H9 (cell line): ENCODE results near the gene LZTFL1. TPM values are rescaled to one million over a fixed set of nuclear protein-coding genes. Genes with fewer than 3 reads are reported as not detected.

Experiments
- DNase-seq: peaks from one replicate; pipeline ENCODE4 v3.0.0-alpha.2; 2017
- H2AFZ ChIP-seq: one replicate; pipeline ENCODE4 v1.6.1; 2013; ENCODE audit warnings: mild to moderate bottlenecking, low read length, control low read depth, moderate library complexity
- H2AK5ac ChIP-seq: 2 replicates; pipeline ENCODE4 v1.6.1; 2013; ENCODE audit warnings: low read length, control low read depth, mixed read lengths; ENCODE audit not compliant: insufficient read length
- H2BK120ac ChIP-seq: one replicate; pipeline ENCODE4 v1.6.1; 2013; ENCODE audit warnings: low read depth, mild to moderate bottlenecking, low read length, control low read depth, inconsistent platforms; ENCODE audit not compliant: poor library complexity, severe bottlenecking
- H2BK12ac ChIP-seq: 2 replicates; pipeline ENCODE4 v1.6.1; 2013; ENCODE audit warnings: low read length, control low read depth, mixed read lengths, low read depth; ENCODE audit not compliant: insufficient read length
- H2BK15ac ChIP-seq: 2 replicates; pipeline ENCODE4 v1.6.1; 2013; ENCODE audit warnings: low read depth, low read length, control low read depth
- H2BK20ac ChIP-seq: one replicate; pipeline ENCODE4 v1.6.1; 2013; ENCODE audit warnings: low read depth, mild to moderate bottlenecking, low read length, control low read depth, inconsistent platforms; ENCODE audit not compliant: poor library complexity, severe bottlenecking
- H2BK5ac ChIP-seq: 2 replicates; pipeline ENCODE4 v1.6.1; 2013; ENCODE audit warnings: low read length, control low read depth, mixed read lengths; ENCODE audit not compliant: insufficient read length
- H3K14ac ChIP-seq: 2 replicates; pipeline ENCODE4 v1.6.1; 2013; ENCODE audit warnings: low read length, control low read depth; ENCODE audit not compliant: insufficient read depth
- H3K18ac ChIP-seq: 2 replicates; pipeline ENCODE4 v1.6.1; 2013; ENCODE audit warnings: low read depth, mild to moderate bottlenecking, mixed read lengths, low read length, control low read depth; ENCODE audit not compliant: insufficient read length
- H3K23ac ChIP-seq: 2 replicates; pipeline ENCODE4 v1.6.1; 2013; ENCODE audit warnings: low read length, control low read depth, mixed read lengths, low read depth; ENCODE audit not compliant: insufficient read length
- H3K23me2 ChIP-seq: 2 replicates; pipeline ENCODE4 v1.6.1; 2013; ENCODE audit warnings: low read depth, mild to moderate bottlenecking, mixed read lengths, low read length, control low read depth; ENCODE audit not compliant: insufficient read length, poor library complexity, severe bottlenecking
- H3K27ac ChIP-seq: 2 replicates; pipeline ENCODE4 v1.5.1; 2013; ENCODE audit warnings: low read length, control low read depth, mixed read lengths, low read depth; ENCODE audit not compliant: insufficient read length
- H3K27me3 ChIP-seq: 2 replicates; pipeline ENCODE4 v1.6.1; 2013; ENCODE audit warnings: low read length, control low read depth, inconsistent platforms; ENCODE audit not compliant: insufficient read depth
- H3K4ac ChIP-seq: 2 replicates; pipeline ENCODE4 v1.6.1; 2013; ENCODE audit warnings: low read depth, mild to moderate bottlenecking, control low read depth, inconsistent platforms, low read length, moderate library complexity
- H3K4me1 ChIP-seq: 2 replicates; pipeline ENCODE4 v1.6.1; 2013; ENCODE audit warnings: low read length, control low read depth, inconsistent platforms; ENCODE audit not compliant: insufficient read depth
- H3K4me2 ChIP-seq: 2 replicates; pipeline ENCODE4 v1.6.1; 2013; ENCODE audit warnings: low read length, control low read depth, mixed read lengths; ENCODE audit not compliant: insufficient read length, insufficient read depth
- H3K56ac ChIP-seq: 2 replicates; pipeline ENCODE4 v1.6.1; 2013; ENCODE audit warnings: low read depth, mild to moderate bottlenecking, mixed read lengths, low read length, control low read depth; ENCODE audit not compliant: insufficient read length
- H3K79me1 ChIP-seq: 2 replicates; pipeline ENCODE4 v1.6.1; 2013; ENCODE audit warnings: low read depth, mild to moderate bottlenecking, moderate library complexity, low read length, control low read depth, inconsistent platforms; ENCODE audit not compliant: insufficient read depth, poor library complexity, severe bottlenecking
- H3K79me2 ChIP-seq: 2 replicates; pipeline ENCODE4 v1.6.1; 2013; ENCODE audit warnings: low read length, control low read depth, inconsistent platforms; ENCODE audit not compliant: insufficient read depth
- H3K9ac ChIP-seq: 2 replicates; pipeline ENCODE4 v1.6.1; 2013; ENCODE audit warnings: low read length, control low read depth, mixed read lengths; ENCODE audit not compliant: insufficient read length; ENCODE audit errors: extremely low read depth
- H3K9me3 ChIP-seq: one replicate; pipeline ENCODE4 v1.6.1; 2013; ENCODE audit warnings: low read depth, low read length, inconsistent platforms; ENCODE audit not compliant: control insufficient read depth
- H3T11ph ChIP-seq: one replicate; pipeline ENCODE4 v1.6.1; 2013; ENCODE audit warnings: mild to moderate bottlenecking, low read length, control low read depth, inconsistent platforms
- H4K20me1 ChIP-seq: one replicate; pipeline ENCODE4 v1.6.1; 2013; ENCODE audit not compliant: control insufficient read depth, insufficient read length, insufficient read depth
- H4K5ac ChIP-seq: 2 replicates; pipeline ENCODE4 v1.6.1; 2013; ENCODE audit warnings: low read depth, mild to moderate bottlenecking, mixed read lengths, low read length, control low read depth; ENCODE audit not compliant: insufficient read length
- H4K8ac ChIP-seq: replicated peaks from 2 replicates; pipeline ENCODE4 v1.6.1; 2013; ENCODE audit warnings: low read length, control low read depth, mixed read lengths, low read depth; ENCODE audit not compliant: insufficient read length
- H4K91ac ChIP-seq: 2 replicates; pipeline ENCODE4 v1.6.1; 2013; ENCODE audit warnings: low read depth, mild to moderate bottlenecking, moderate library complexity, mixed read lengths, low read length, control low read depth; ENCODE audit not compliant: insufficient read length
- H3K27ac Mint-ChIP-seq, 3 experiments: 2 replicates in 2 of 3; 3 replicates in 1 of 3; pipeline ENCODE4 v1.8.0; 2020 to 2021; ENCODE audit warnings: mixed read lengths in 3 of 3, mild to moderate bottlenecking in 1 of 3, moderate library complexity in 1 of 3
- H3K27me3 Mint-ChIP-seq: 2 replicates; pipeline ENCODE4 v1.8.0; 2021; ENCODE audit warnings: low read depth, mild to moderate bottlenecking, moderate library complexity, mixed read lengths
- H3K36me3 Mint-ChIP-seq, 3 experiments: 2 replicates in 2 of 3; 3 replicates in 1 of 3; pipeline ENCODE4 v1.8.0; 2020 to 2021; ENCODE audit warnings: low read depth in 3 of 3, mixed read lengths in 3 of 3; ENCODE audit not compliant: insufficient read depth in 1 of 3
- H3K4me1 Mint-ChIP-seq, 2 experiments: 2 replicates each; pipeline ENCODE4 v1.8.0; 2020; ENCODE audit warnings: mixed read lengths in 2 of 2
- H3K4me3 Mint-ChIP-seq, 2 experiments: 2 replicates in 1 of 2; 3 replicates in 1 of 2; pipeline ENCODE4 v1.8.0; 2020 to 2021; ENCODE audit warnings: mild to moderate bottlenecking in 2 of 2, mixed read lengths in 2 of 2, moderate library complexity in 1 of 2
- H3K9me3 Mint-ChIP-seq, 2 experiments: 2 replicates in 1 of 2; 3 replicates in 1 of 2; pipeline ENCODE4 v1.8.0; 2020; ENCODE audit warnings: mild to moderate bottlenecking in 2 of 2, mixed read lengths in 2 of 2, moderate library complexity in 1 of 2
- WGBS: extraction: QIAGEN DNeasy Blood & Tissue Kit; methylation state at CpG from one replicate; pipeline ENCODE4 v1.1.7; 2013; ENCODE audit warnings: missing lambda C conversion rate, low lambda C conversion rate, mixed read lengths; ENCODE audit not compliant: insufficient read length; ENCODE audit errors: extremely low coverage; 5-methylcytosine and 5-hydroxymethylcytosine counted together
- total RNA-seq: library from RNA; stranded (reverse); gene quantifications from 2 replicates; pipeline ENCODE4 v1.2.1, GENCODE V29; 2021
- TF ChIP-seq, protein P1 (sequence below): fragments of 200-600 bp; sonication (generic); conservative IDR thresholded peaks from 3 replicates; pipeline ENCODE4 v1.8.0; 2021; ENCODE audit warnings: antibody characterized with exemption, mild to moderate bottlenecking

LZTFL1 gene
- total RNA-seq, 1 experiment from 2014 or later: 12.2 TPM

DNA sequence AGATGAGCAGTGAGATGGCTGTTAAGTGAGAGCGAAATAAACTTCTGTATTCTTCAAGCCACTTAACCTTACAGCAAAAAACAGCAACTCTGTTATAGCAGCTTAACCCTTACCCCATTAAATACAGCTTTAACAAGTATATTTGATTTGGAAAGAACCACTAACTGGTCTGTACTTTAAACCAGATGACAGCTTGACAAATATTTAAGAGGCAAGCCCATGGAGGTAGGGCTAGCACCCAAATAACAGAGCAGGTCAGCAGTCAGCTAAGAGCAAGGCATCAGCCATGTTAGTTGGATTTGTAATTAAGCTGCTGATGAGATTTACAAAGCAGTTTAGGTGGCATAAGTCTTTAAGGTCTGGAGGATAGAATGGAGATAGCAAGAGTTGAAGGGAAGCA is 3.5 kb downstream of the LZTFL1 start:
- Mint-ChIP-seq H3K36me3 (no peaks in the 10 kb centered on the region), H3K4me1 (peaks cover 3 to 5% of the 10 kb centered on the region in 2 experiments; a peak in 3 of 4 replicates), H3K9me3 (no peaks in the 10 kb centered on the region), H3K27me3 (peaks cover 14% of the 10 kb centered on the region), H3K27ac (no peak overlapping the region), H3K4me3 (no peak overlapping the region)
- no peak overlapping the region for H3K9ac ChIP-seq
- no peak overlapping the region for H3K4me2 ChIP-seq
- no peak overlapping the region for H3K23ac ChIP-seq
- H3K79me2 ChIP-seq: no peaks in the 10 kb centered on the region
- no peaks in the 10 kb centered on the region for H3K9me3 ChIP-seq
- H2BK15ac ChIP-seq: no peak overlapping the region
- H2AK5ac ChIP-seq: no peak overlapping the region
- no peak overlapping the region for H3K18ac ChIP-seq
- no peak overlapping the region for H2BK12ac ChIP-seq
- H3K27me3 ChIP-seq: peaks cover 6% of the 10 kb centered on the region; the same call in 1 of the 2 replicates
- no peak overlapping the region for H4K91ac ChIP-seq
- no peak overlapping the region for H4K5ac ChIP-seq
- H2BK5ac ChIP-seq: no peak overlapping the region
- no peak overlapping the region for H2AFZ ChIP-seq
- WGBS: no CpG with 5 or more reads among the region's 1 CpG
- no peak overlapping the region for H3K14ac ChIP-seq
- H3K27ac ChIP-seq: no peak overlapping the region
- H3K56ac ChIP-seq: no peak overlapping the region
- no peaks in the 10 kb centered on the region for H3K79me1 ChIP-seq
- H3T11ph ChIP-seq: no peak overlapping the region
- H2BK120ac ChIP-seq: no peak overlapping the region
- no peaks in the 10 kb centered on the region for H4K20me1 ChIP-seq
- no peak for DNase-seq
- H4K8ac ChIP-seq: no peak overlapping the region
- no peaks in the 10 kb centered on the region for H3K4me1 ChIP-seq
- no peak overlapping the region for H2BK20ac ChIP-seq
- TF ChIP-seq, protein P1, sequence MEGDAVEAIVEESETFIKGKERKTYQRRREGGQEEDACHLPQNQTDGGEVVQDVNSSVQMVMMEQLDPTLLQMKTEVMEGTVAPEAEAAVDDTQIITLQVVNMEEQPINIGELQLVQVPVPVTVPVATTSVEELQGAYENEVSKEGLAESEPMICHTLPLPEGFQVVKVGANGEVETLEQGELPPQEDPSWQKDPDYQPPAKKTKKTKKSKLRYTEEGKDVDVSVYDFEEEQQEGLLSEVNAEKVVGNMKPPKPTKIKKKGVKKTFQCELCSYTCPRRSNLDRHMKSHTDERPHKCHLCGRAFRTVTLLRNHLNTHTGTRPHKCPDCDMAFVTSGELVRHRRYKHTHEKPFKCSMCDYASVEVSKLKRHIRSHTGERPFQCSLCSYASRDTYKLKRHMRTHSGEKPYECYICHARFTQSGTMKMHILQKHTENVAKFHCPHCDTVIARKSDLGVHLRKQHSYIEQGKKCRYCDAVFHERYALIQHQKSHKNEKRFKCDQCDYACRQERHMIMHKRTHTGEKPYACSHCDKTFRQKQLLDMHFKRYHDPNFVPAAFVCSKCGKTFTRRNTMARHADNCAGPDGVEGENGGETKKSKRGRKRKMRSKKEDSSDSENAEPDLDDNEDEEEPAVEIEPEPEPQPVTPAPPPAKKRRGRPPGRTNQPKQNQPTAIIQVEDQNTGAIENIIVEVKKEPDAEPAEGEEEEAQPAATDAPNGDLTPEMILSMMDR: no peak
- peaks cover 11% of the 10 kb centered on the region for H3K23me2 ChIP-seq
- H3K4ac ChIP-seq: no peak overlapping the region
